Measurements from ENCODE around the gene CLMP. TPM values are rescaled to one million over a fixed set of nuclear protein-coding genes. Genes with fewer than 3 reads are reported as not detected.
"Not testable (repeated sequence)": the region's sequence is repeated elsewhere in the genome, so short reads cannot be mapped to it uniquely, and the experiment has no call there.

CLMP gene
- total and polyA plus RNA-seq, 4 donors, result 8.2 to 107 (median 47.4) TPM

- H3K4me3 ChIP-seq (ENCODE audit: low read length in 2 of 2); H3K27me3 ChIP-seq (ENCODE audit: control insufficient read depth in 1 of 2, insufficient read depth in 2 of 2, low read length in 1 of 2); ATAC-seq (ENCODE audit: low FRiP score); DNase-seq; H3K9me3 ChIP-seq (ENCODE audit: control insufficient read depth, low read length); H3K36me3 ChIP-seq (ENCODE audit: control insufficient read depth in 1 of 2, insufficient read depth in 2 of 2, low read length in 1 of 2); H3K27ac ChIP-seq (ENCODE audit: low read depth in 1 of 2, low read length in 2 of 2); intact Hi-C loops (cut with DNase I); H3K4me1 ChIP-seq (ENCODE audit: control insufficient read depth in 1 of 2, insufficient read depth in 2 of 2, low read length in 2 of 2): not testable (repeated sequence)
- 93 to 94% methylated on average over 8 of the region's 8 CpGs for WGBS, 2 donors
Measured at GRCh38 chr11:123090168-123090567, 104.9 kb downstream of the CLMP start.

GRCh38 chr11:123088896-123089295 lies 106.2 kb downstream of the CLMP start:
- H3K27ac ChIP-seq (ENCODE audit: low read depth in 1 of 2, low read length in 2 of 2); H3K27me3 ChIP-seq (ENCODE audit: control insufficient read depth in 1 of 2, insufficient read depth in 2 of 2, low read length in 1 of 2); H3K4me1 ChIP-seq (ENCODE audit: control insufficient read depth in 1 of 2, insufficient read depth in 2 of 2, low read length in 2 of 2); intact Hi-C loops (cut with DNase I); H3K9me3 ChIP-seq (ENCODE audit: control insufficient read depth, low read length); H3K4me3 ChIP-seq (ENCODE audit: low read length in 2 of 2); ATAC-seq (ENCODE audit: low FRiP score); H3K36me3 ChIP-seq (ENCODE audit: control insufficient read depth in 1 of 2, insufficient read depth in 2 of 2, low read length in 1 of 2); DNase-seq: not testable (repeated sequence)
- 80 to 88% methylated on average over 10 of the region's 10 CpGs for WGBS, 2 donors

GRCh38 chr11:123087657-123088056 lies 107.4 kb downstream of the CLMP start:
- H3K4me1 ChIP-seq (ENCODE audit: control insufficient read depth in 1 of 2, insufficient read depth in 2 of 2, low read length in 2 of 2); H3K27ac ChIP-seq (ENCODE audit: low read depth in 1 of 2, low read length in 2 of 2); H3K4me3 ChIP-seq (ENCODE audit: low read length in 2 of 2); H3K27me3 ChIP-seq (ENCODE audit: control insufficient read depth in 1 of 2, insufficient read depth in 2 of 2, low read length in 1 of 2); H3K36me3 ChIP-seq (ENCODE audit: control insufficient read depth in 1 of 2, insufficient read depth in 2 of 2, low read length in 1 of 2); ATAC-seq (ENCODE audit: low FRiP score); DNase-seq; intact Hi-C loops (cut with DNase I); H3K9me3 ChIP-seq (ENCODE audit: control insufficient read depth, low read length): not testable (repeated sequence)
- WGBS, 2 donors, result 91 to 94% methylated on average over 5 of the region's 5 CpGs

- ATAC-seq (ENCODE audit: low FRiP score) (no peak), DNase-seq (peak in 1 of 2 donors; percentile 11)
- Histone ChIP-seq H3K36me3 (ENCODE audit: control insufficient read depth in 1 of 2, insufficient read depth in 2 of 2, low read length in 1 of 2) (peaks cover 0 to 2% of the 10 kb centered on the region in 2 donors), H3K27ac (ENCODE audit: low read depth in 1 of 2, low read length in 2 of 2) (no peak overlapping the region), H3K4me1 (ENCODE audit: control insufficient read depth in 1 of 2, insufficient read depth in 2 of 2, low read length in 2 of 2) (peaks cover 0 to 2% of the 10 kb centered on the region in 2 donors), H3K4me3 (ENCODE audit: low read length in 2 of 2) (no peak overlapping the region), H3K9me3 (ENCODE audit: control insufficient read depth, low read length) (no peaks in the 10 kb centered on the region), H3K27me3 (ENCODE audit: control insufficient read depth in 1 of 2, insufficient read depth in 2 of 2, low read length in 1 of 2) (no peaks in the 10 kb centered on the region)
- intact Hi-C loops (cut with DNase I), result no loop called here
- 80 to 92% methylated on average over 1 of the region's 1 CpG for WGBS, 2 donors
Measured at GRCh38 chr11:123086305-123086704, 108.7 kb downstream of the CLMP start.

- WGBS, 2 donors, result 96 to 98% methylated on average over 5 of the region's 5 CpGs
- no peaks in the 10 kb centered on the region for H3K9me3 ChIP-seq (ENCODE audit: control insufficient read depth, low read length)
- no peak overlapping the region for H3K4me3 ChIP-seq (ENCODE audit: low read length in 2 of 2)
- no peak overlapping the region for H3K27ac ChIP-seq (ENCODE audit: low read depth in 1 of 2, low read length in 2 of 2)
- H3K36me3 ChIP-seq (ENCODE audit: control insufficient read depth in 1 of 2, insufficient read depth in 2 of 2, low read length in 1 of 2), result peaks cover 0 to 2% of the 10 kb centered on the region in 2 donors
- no peaks in the 10 kb centered on the region for H3K27me3 ChIP-seq (ENCODE audit: control insufficient read depth in 1 of 2, insufficient read depth in 2 of 2, low read length in 1 of 2)
- intact Hi-C loops (cut with DNase I), result no loop called here
- ATAC-seq (ENCODE audit: low FRiP score) (no peak), DNase-seq (no peak)
- peaks cover 0 to 2% of the 10 kb centered on the region in 2 donors for H3K4me1 ChIP-seq (ENCODE audit: control insufficient read depth in 1 of 2, insufficient read depth in 2 of 2, low read length in 2 of 2)
Measured at GRCh38 chr11:123085497-123085896, 109.6 kb downstream of the CLMP start.

- intact Hi-C loops (cut with DNase I), result no loop called here
- 98 to 99% methylated on average over 7 of the region's 7 CpGs for WGBS, 2 donors
- no peak overlapping the region for H3K4me3 ChIP-seq (ENCODE audit: low read length in 2 of 2)
- DNase-seq (peak in 1 of 2 donors; percentile 26), ATAC-seq (ENCODE audit: low FRiP score) (no peak)
- H3K27me3 ChIP-seq (ENCODE audit: control insufficient read depth in 1 of 2, insufficient read depth in 2 of 2, low read length in 1 of 2), result no peaks in the 10 kb centered on the region
- peaks cover 0 to 2% of the 10 kb centered on the region in 2 donors for H3K36me3 ChIP-seq (ENCODE audit: control insufficient read depth in 1 of 2, insufficient read depth in 2 of 2, low read length in 1 of 2)
- H3K4me1 ChIP-seq (ENCODE audit: control insufficient read depth in 1 of 2, insufficient read depth in 2 of 2, low read length in 2 of 2), result peaks cover 0 to 2% of the 10 kb centered on the region in 2 donors
- no peaks in the 10 kb centered on the region for H3K9me3 ChIP-seq (ENCODE audit: control insufficient read depth, low read length)
- H3K27ac ChIP-seq (ENCODE audit: low read depth in 1 of 2, low read length in 2 of 2), result no peak overlapping the region
Measured at GRCh38 chr11:123084454-123084853, 110.6 kb downstream of the CLMP start.

GRCh38 chr11:123083623-123084029 lies 111.4 kb downstream of the CLMP start:
- Histone ChIP-seq H3K27me3 (ENCODE audit: control insufficient read depth in 1 of 2, insufficient read depth in 2 of 2, low read length in 1 of 2) (no peaks in the 10 kb centered on the region), H3K36me3 (ENCODE audit: control insufficient read depth in 1 of 2, insufficient read depth in 2 of 2, low read length in 1 of 2) (peaks cover 0 to 2% of the 10 kb centered on the region in 2 donors), H3K4me3 (ENCODE audit: low read length in 2 of 2) (no peak overlapping the region), H3K27ac (ENCODE audit: low read depth in 1 of 2, low read length in 2 of 2) (no peak overlapping the region), H3K9me3 (ENCODE audit: control insufficient read depth, low read length) (no peaks in the 10 kb centered on the region), H3K4me1 (ENCODE audit: control insufficient read depth in 1 of 2, insufficient read depth in 2 of 2, low read length in 2 of 2) (peaks cover 0 to 2% of the 10 kb centered on the region in 2 donors)
- intact Hi-C loops (cut with DNase I), result no loop called here
- DNase-seq, result peak; percentile 88 to 91
- ATAC-seq (ENCODE audit: low FRiP score), result peak; percentile 85
- 2 to 3% methylated on average over 4 of the region's 4 CpGs for WGBS, 2 donors

- no peaks in the 10 kb centered on the region for H3K27me3 ChIP-seq (ENCODE audit: control insufficient read depth in 1 of 2, insufficient read depth in 2 of 2, low read length in 1 of 2)
- peaks cover 0 to 2% of the 10 kb centered on the region in 2 donors for H3K4me1 ChIP-seq (ENCODE audit: control insufficient read depth in 1 of 2, insufficient read depth in 2 of 2, low read length in 2 of 2)
- intact Hi-C loops (cut with DNase I), result no loop called here
- H3K36me3 ChIP-seq (ENCODE audit: control insufficient read depth in 1 of 2, insufficient read depth in 2 of 2, low read length in 1 of 2), result peaks cover 0 to 2% of the 10 kb centered on the region in 2 donors
- DNase-seq, result peak in 1 of 2 donors; percentile 19
- H3K9me3 ChIP-seq (ENCODE audit: control insufficient read depth, low read length), result no peaks in the 10 kb centered on the region
- ATAC-seq (ENCODE audit: low FRiP score), result peak; percentile 57
- H3K27ac ChIP-seq (ENCODE audit: low read depth in 1 of 2, low read length in 2 of 2), result no peak overlapping the region
- WGBS, 2 donors, result 66 to 78% methylated on average over 4 of the region's 4 CpGs
- no peak overlapping the region for H3K4me3 ChIP-seq (ENCODE audit: low read length in 2 of 2)
Measured at GRCh38 chr11:123082977-123083376, 112.1 kb downstream of the CLMP start.

- DNase-seq (no peak), ATAC-seq (ENCODE audit: low FRiP score) (no peak)
- Histone ChIP-seq H3K9me3 (ENCODE audit: control insufficient read depth, low read length) (no peaks in the 10 kb centered on the region), H3K27ac (ENCODE audit: low read depth in 1 of 2, low read length in 2 of 2) (no peak overlapping the region), H3K36me3 (ENCODE audit: control insufficient read depth in 1 of 2, insufficient read depth in 2 of 2, low read length in 1 of 2) (peaks cover 0 to 2% of the 10 kb centered on the region in 2 donors), H3K4me1 (ENCODE audit: control insufficient read depth in 1 of 2, insufficient read depth in 2 of 2, low read length in 2 of 2) (peaks cover 0 to 2% of the 10 kb centered on the region in 2 donors), H3K27me3 (ENCODE audit: control insufficient read depth in 1 of 2, insufficient read depth in 2 of 2, low read length in 1 of 2) (no peaks in the 10 kb centered on the region), H3K4me3 (ENCODE audit: low read length in 2 of 2) (no peak overlapping the region)
- WGBS, 2 donors, result 100% methylated on average over 1 of the region's 1 CpG
- intact Hi-C loops (cut with DNase I), result no loop called here
Measured at GRCh38 chr11:123080015-123080414, 115.0 kb downstream of the CLMP start.

Measured in aorta (tissue), 5 donors.